Liver (tissue), 2 donors: ENCODE data around the gene PAX5.

ENCODE experiments used
- TF ChIP-seq, protein P1 (sequence below): fragments of 150-350 bp; IDR thresholded peaks from 2 replicates; pipeline ENCODE4 v1.5.1; 2017; ENCODE audit warnings: improper control_type of control experiment, low read depth, low read length; ENCODE audit not compliant: missing input control
- TF ChIP-seq, protein P2 (sequence below): IDR thresholded peaks from 2 replicates; pipeline ENCODE4 v1.6.1; 2016; ENCODE audit warnings: antibody characterized with exemption
- donor health status: healthy.

DNA sequence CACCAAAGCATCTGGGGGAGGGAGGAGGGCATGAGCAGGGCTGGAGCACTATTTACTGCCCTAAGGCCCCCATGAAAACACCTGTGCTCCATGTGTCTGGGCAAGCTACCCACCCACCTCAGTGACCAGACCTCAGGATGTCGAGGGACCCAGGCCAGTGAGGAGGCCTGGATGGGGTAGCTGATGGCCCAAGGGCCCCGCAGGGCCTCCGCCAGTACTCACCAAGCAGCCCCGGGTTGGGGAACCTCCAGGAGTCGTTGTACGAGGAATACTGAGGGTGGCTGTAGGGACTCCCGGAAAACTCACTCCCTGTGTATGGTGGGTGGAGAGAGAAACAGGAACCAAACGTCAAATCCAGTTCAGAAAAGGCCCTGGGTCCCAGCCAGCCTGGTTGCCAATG lies 187.4 kb downstream of the PAX5 start:
- TF ChIP-seq, protein P1, sequence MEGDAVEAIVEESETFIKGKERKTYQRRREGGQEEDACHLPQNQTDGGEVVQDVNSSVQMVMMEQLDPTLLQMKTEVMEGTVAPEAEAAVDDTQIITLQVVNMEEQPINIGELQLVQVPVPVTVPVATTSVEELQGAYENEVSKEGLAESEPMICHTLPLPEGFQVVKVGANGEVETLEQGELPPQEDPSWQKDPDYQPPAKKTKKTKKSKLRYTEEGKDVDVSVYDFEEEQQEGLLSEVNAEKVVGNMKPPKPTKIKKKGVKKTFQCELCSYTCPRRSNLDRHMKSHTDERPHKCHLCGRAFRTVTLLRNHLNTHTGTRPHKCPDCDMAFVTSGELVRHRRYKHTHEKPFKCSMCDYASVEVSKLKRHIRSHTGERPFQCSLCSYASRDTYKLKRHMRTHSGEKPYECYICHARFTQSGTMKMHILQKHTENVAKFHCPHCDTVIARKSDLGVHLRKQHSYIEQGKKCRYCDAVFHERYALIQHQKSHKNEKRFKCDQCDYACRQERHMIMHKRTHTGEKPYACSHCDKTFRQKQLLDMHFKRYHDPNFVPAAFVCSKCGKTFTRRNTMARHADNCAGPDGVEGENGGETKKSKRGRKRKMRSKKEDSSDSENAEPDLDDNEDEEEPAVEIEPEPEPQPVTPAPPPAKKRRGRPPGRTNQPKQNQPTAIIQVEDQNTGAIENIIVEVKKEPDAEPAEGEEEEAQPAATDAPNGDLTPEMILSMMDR: no peak
- TF ChIP-seq, protein P2, sequence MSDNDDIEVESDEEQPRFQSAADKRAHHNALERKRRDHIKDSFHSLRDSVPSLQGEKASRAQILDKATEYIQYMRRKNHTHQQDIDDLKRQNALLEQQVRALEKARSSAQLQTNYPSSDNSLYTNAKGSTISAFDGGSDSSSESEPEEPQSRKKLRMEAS: no peak
